D721Med (cell line): Measurements from ENCODE around the gene CAPN8.

ENCODE experiments used
- DNase-seq: peaks from one replicate; pipeline ENCODE4 v3.0.0; 2011; ENCODE audit warnings: low spot score; ENCODE audit not compliant: insufficient read length
- FAIRE-seq: peaks from 2 replicates; lab custom pipeline; 2011; peaks lifted over from hg19 to GRCh38; lab: Jason Lieb, UNC
- CTCF ChIP-seq: IDR thresholded peaks from 2 replicates; pipeline ENCODE4 v1.5.1; 2012; ENCODE audit warnings: mild to moderate bottlenecking, control low read depth; ENCODE audit not compliant: insufficient read depth; ENCODE audit errors: missing control alignments

CAPN8 gene

GRCh38 chr1:223553957-223554356, 111.5 kb downstream of the CAPN8 start:
- DNase-seq (no peak), FAIRE-seq (no peak)
- TF ChIP-seq CTCF: no peak

GRCh38 chr1:223551610-223552009, 113.9 kb downstream of the CAPN8 start:
- TF ChIP-seq CTCF: no peak
- DNase-seq (no peak), FAIRE-seq (no peak)

GRCh38 chr1:223549740-223550139, 115.8 kb downstream of the CAPN8 start:
- no peak for DNase-seq
- no peak for TF ChIP-seq CTCF
- FAIRE-seq: no peak

- FAIRE-seq (no peak), DNase-seq (no peak)
These were observed 118.0 kb downstream of the CAPN8 start for GRCh38 chr1:223547316-223548114.

GRCh38 chr1:223545343-223545742, 120.2 kb downstream of the CAPN8 start:
- no peak for TF ChIP-seq CTCF
- FAIRE-seq (no peak), DNase-seq (no peak)

More at GRCh38 chr1:223547316-223548114, 118.0 kb downstream of the CAPN8 start:
- no peak for TF ChIP-seq CTCF

- FAIRE-seq (no peak), DNase-seq (no peak)
- no peak for TF ChIP-seq CTCF
These were observed 121.9 kb downstream of the CAPN8 start for GRCh38 chr1:223543560-223543959.

GRCh38 chr1:223542831-223543230, 122.7 kb downstream of the CAPN8 start:
- FAIRE-seq (no peak), DNase-seq (no peak)
- TF ChIP-seq CTCF: no peak
